ENCODE measurements around the gene KSR1. TPM values are rescaled to one million over a fixed set of nuclear protein-coding genes. Genes with fewer than 3 reads are reported as not detected.
"Not testable (repeated sequence)": the region's sequence is repeated elsewhere in the genome, so short reads cannot be mapped to it uniquely, and the experiment has no call there.

The KSR1 gene
- total RNA-seq, 1 donor = 6.5 TPM

- TF ChIP-seq, protein P1, sequence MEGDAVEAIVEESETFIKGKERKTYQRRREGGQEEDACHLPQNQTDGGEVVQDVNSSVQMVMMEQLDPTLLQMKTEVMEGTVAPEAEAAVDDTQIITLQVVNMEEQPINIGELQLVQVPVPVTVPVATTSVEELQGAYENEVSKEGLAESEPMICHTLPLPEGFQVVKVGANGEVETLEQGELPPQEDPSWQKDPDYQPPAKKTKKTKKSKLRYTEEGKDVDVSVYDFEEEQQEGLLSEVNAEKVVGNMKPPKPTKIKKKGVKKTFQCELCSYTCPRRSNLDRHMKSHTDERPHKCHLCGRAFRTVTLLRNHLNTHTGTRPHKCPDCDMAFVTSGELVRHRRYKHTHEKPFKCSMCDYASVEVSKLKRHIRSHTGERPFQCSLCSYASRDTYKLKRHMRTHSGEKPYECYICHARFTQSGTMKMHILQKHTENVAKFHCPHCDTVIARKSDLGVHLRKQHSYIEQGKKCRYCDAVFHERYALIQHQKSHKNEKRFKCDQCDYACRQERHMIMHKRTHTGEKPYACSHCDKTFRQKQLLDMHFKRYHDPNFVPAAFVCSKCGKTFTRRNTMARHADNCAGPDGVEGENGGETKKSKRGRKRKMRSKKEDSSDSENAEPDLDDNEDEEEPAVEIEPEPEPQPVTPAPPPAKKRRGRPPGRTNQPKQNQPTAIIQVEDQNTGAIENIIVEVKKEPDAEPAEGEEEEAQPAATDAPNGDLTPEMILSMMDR (IDR thresholded peaks at IDR 0.05; ENCODE audit: extremely low read depth, low read depth, low read length) = no peak
- H3K4me1 ChIP-seq (ENCODE audit: insufficient read depth, low read length) = no peaks in the 10 kb centered on the region
- H4K20me1 ChIP-seq (ENCODE audit: insufficient read depth, low read length) = no peaks in the 10 kb centered on the region
- H3K4me2 ChIP-seq (ENCODE audit: insufficient read depth, low read length) = no peak overlapping the region
- H2AFZ ChIP-seq (ENCODE audit: low read length) = no peak overlapping the region
- H3K27me3 ChIP-seq (ENCODE audit: insufficient read depth, low read length) = peaks cover 3% of the 10 kb centered on the region
- H3K4me3 ChIP-seq (ENCODE audit: insufficient read depth, low read length) = no peak overlapping the region
- no peaks in the 10 kb centered on the region for H3K9me3 ChIP-seq (ENCODE audit: low read depth, low read length)
- H3K79me2 ChIP-seq (ENCODE audit: insufficient read depth, low read length) = no peaks in the 10 kb centered on the region
- no peak overlapping the region for H3K27ac ChIP-seq (ENCODE audit: low read depth, low read length)
- DNase-seq (ENCODE audit: insufficient read length, low spot score, missing footprints) = no peak
- no peaks in the 10 kb centered on the region for H3K36me3 ChIP-seq (ENCODE audit: insufficient read depth, low read length)
Measured at GRCh38 chr17:27420211-27420950, 35.9 kb upstream of the KSR1 start.

- Histone ChIP-seq H3K27ac (ENCODE audit: low read depth, low read length) (no peak overlapping the region), H2AFZ (ENCODE audit: low read length) (no peak overlapping the region), H3K79me2 (ENCODE audit: insufficient read depth, low read length) (no peaks in the 10 kb centered on the region), H3K36me3 (ENCODE audit: insufficient read depth, low read length) (no peaks in the 10 kb centered on the region), H3K4me2 (ENCODE audit: insufficient read depth, low read length) (no peak overlapping the region), H3K4me1 (ENCODE audit: insufficient read depth, low read length) (no peaks in the 10 kb centered on the region), H3K4me3 (ENCODE audit: insufficient read depth, low read length) (no peak overlapping the region), H3K9me3 (ENCODE audit: low read depth, low read length) (no peaks in the 10 kb centered on the region), H4K20me1 (ENCODE audit: insufficient read depth, low read length) (no peaks in the 10 kb centered on the region), H3K27me3 (ENCODE audit: insufficient read depth, low read length) (peaks cover 3% of the 10 kb centered on the region)
- TF ChIP-seq, protein P1 (IDR thresholded peaks at IDR 0.05; ENCODE audit: extremely low read depth, low read depth, low read length) = no peak
- no peak for DNase-seq (ENCODE audit: insufficient read length, low spot score, missing footprints)
Measured at GRCh38 chr17:27421111-27421510, 35.1 kb upstream of the KSR1 start.

DNA sequence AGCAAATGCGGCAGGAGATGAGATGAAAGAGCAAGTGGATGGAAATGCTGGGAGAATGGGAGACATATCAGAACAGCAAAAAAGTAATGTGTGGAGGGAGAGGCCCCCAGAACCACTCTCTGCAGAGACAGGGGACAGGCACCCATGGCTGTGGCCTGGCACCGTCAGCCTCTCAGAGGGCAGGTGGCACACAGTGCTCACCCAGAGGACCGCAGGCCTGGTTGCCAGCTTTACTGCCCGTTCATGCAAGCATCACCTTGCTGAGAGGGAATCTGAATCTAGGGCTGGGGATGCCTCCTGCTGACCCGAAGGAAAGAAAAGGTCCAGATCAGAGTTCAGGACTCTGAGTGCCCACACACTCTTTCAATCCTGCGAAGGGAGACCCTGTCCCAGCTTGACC lies 34.6 kb upstream of the KSR1 start:
- not testable (repeated sequence) for DNase-seq (ENCODE audit: insufficient read length, low spot score, missing footprints); H3K27ac ChIP-seq (ENCODE audit: low read depth, low read length); H4K20me1 ChIP-seq (ENCODE audit: insufficient read depth, low read length); H3K79me2 ChIP-seq (ENCODE audit: insufficient read depth, low read length); H3K4me1 ChIP-seq (ENCODE audit: insufficient read depth, low read length); H3K9me3 ChIP-seq (ENCODE audit: low read depth, low read length); H3K4me3 ChIP-seq (ENCODE audit: insufficient read depth, low read length); H2AFZ ChIP-seq (ENCODE audit: low read length); H3K36me3 ChIP-seq (ENCODE audit: insufficient read depth, low read length); H3K4me2 ChIP-seq (ENCODE audit: insufficient read depth, low read length); H3K27me3 ChIP-seq (ENCODE audit: insufficient read depth, low read length)

DNA sequence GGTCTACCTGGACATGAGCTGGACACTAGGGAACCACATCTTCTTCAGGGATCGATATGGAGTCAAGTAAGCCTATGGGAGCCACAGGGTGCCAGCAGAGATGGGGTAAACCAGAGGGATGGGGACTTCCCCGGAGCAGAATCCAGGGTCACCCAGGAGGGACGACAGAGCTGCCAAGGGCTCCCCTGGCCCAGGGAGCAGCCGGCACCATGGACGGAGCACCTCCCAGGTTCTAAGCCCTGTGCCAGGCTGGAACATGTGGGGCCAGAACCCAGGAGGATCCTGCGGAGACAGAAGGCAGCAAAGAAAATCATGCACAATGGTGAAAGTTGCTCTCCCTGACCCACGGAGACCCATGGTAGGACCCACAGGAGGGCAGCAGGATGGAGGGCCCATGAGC lies 33.6 kb upstream of the KSR1 start:
- H3K27ac ChIP-seq (ENCODE audit: low read depth, low read length) = no peak overlapping the region
- no peak overlapping the region for H3K4me3 ChIP-seq (ENCODE audit: insufficient read depth, low read length)
- H3K27me3 ChIP-seq (ENCODE audit: insufficient read depth, low read length) = peaks cover 3% of the 10 kb centered on the region
- TF ChIP-seq, protein P1 (IDR thresholded peaks at IDR 0.05; ENCODE audit: extremely low read depth, low read depth, low read length) = no peak
- H4K20me1 ChIP-seq (ENCODE audit: insufficient read depth, low read length) = no peaks in the 10 kb centered on the region
- H3K9me3 ChIP-seq (ENCODE audit: low read depth, low read length) = no peaks in the 10 kb centered on the region
- no peak overlapping the region for H2AFZ ChIP-seq (ENCODE audit: low read length)
- H3K4me2 ChIP-seq (ENCODE audit: insufficient read depth, low read length) = no peak overlapping the region
- no peaks in the 10 kb centered on the region for H3K4me1 ChIP-seq (ENCODE audit: insufficient read depth, low read length)
- DNase-seq (ENCODE audit: insufficient read length, low spot score, missing footprints) = no peak
- H3K36me3 ChIP-seq (ENCODE audit: insufficient read depth, low read length) = no peaks in the 10 kb centered on the region
- H3K79me2 ChIP-seq (ENCODE audit: insufficient read depth, low read length) = no peaks in the 10 kb centered on the region

Data from osteoblast (primary cell).